Epithelial cell of proximal tubule (primary cell): ENCODE results near the gene PKNOX2. TPM values are rescaled to one million over a fixed set of nuclear protein-coding genes. Genes with fewer than 3 reads are reported as not detected.

ENCODE experiments used
- DNase-seq: peaks from one replicate; pipeline ENCODE4 v3.0.0-alpha.2; 2011; ENCODE audit warnings: low read depth
- H3K4me3 ChIP-seq: 2 replicates; pipeline ENCODE4 v1.5.1; 2011; ENCODE audit warnings: low read depth, mild to moderate bottlenecking, low read length
- total RNA-seq: library from RNA; depleted of rRNA; stranded (reverse); fragments of >200 nt; gene quantifications from 2 replicates; pipeline ENCODE4 v1.2.3, GENCODE V29; 2015
- TF ChIP-seq, protein P1 (sequence below): conservative IDR thresholded peaks from 2 replicates; pipeline ENCODE4 v1.5.1; 2012; ENCODE audit warnings: low read depth, mild to moderate bottlenecking, low read length

The PKNOX2 gene
- total RNA-seq, 1 donor from 2014 or later: not detected

DNA sequence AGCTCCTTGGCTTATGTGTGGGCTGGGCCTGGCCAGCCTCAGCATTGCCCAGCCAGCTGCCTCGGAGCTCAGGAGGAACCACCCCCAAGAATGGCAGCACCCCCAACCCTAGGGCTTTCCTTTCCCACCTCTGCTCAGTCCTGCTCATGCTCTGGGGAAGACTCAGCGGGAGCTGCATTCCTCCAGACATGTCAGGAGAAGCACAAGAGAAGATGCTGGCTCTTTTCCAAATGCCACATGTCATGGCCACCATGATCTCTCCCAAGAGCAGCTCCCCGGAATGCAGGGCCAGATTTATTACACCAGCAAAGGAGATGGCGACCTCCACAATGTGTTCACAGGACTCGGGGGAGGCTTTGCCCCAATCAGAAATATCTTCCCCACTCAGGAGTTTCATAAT lies 143.7 kb downstream of the PKNOX2 start:
- H3K4me3 ChIP-seq: no peak overlapping the region

DNA sequence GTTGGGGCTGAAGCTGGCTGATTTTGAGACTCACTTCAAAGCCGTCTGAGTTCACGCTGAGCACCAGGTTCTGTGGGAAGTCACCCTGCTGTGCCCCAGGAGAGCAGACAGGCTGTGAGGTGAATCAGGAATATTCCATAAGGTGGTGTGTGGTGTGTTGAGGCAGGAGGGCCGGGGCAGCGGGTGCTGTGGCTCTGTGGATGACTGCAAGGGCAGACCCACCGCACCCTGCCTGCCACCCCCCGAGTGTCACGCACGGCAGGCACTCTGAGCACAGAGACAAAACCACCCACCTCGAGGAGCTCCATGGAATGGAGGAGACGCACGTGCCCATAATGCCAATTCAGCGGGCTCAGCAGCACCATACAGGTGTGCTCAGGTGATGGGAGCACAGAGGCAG lies 147.8 kb downstream of the PKNOX2 start:
- no peak for DNase-seq
- TF ChIP-seq, protein P1, sequence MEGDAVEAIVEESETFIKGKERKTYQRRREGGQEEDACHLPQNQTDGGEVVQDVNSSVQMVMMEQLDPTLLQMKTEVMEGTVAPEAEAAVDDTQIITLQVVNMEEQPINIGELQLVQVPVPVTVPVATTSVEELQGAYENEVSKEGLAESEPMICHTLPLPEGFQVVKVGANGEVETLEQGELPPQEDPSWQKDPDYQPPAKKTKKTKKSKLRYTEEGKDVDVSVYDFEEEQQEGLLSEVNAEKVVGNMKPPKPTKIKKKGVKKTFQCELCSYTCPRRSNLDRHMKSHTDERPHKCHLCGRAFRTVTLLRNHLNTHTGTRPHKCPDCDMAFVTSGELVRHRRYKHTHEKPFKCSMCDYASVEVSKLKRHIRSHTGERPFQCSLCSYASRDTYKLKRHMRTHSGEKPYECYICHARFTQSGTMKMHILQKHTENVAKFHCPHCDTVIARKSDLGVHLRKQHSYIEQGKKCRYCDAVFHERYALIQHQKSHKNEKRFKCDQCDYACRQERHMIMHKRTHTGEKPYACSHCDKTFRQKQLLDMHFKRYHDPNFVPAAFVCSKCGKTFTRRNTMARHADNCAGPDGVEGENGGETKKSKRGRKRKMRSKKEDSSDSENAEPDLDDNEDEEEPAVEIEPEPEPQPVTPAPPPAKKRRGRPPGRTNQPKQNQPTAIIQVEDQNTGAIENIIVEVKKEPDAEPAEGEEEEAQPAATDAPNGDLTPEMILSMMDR: no peak
- H3K4me3 ChIP-seq: no peak overlapping the region

More for the DNA sequence above, 143.7 kb downstream of the PKNOX2 start:
- no peak for DNase-seq
- TF ChIP-seq, protein P1: no peak

DNA sequence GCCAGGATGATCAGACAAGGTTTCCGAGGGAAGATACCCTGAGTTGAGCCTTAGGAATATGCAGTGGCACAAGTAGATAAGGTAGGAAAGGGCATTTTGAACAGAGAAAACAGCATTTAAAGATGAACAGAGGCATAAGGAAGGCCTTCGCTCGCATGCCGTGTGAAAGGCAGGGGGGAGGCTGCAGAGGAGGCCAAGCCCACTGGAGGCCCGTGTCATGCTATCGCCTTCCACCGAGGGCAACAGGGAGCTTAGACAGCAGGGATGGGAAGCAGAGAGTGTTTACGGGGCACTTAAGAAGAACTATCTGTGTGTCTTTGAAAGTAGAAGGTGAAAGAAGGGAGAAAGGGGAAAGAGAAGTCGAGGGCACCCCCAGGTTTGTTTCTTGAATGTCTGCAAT lies 148.3 kb downstream of the PKNOX2 start:
- H3K4me3 ChIP-seq: no peak overlapping the region
- TF ChIP-seq, protein P1: no peak
- no peak for DNase-seq

DNA sequence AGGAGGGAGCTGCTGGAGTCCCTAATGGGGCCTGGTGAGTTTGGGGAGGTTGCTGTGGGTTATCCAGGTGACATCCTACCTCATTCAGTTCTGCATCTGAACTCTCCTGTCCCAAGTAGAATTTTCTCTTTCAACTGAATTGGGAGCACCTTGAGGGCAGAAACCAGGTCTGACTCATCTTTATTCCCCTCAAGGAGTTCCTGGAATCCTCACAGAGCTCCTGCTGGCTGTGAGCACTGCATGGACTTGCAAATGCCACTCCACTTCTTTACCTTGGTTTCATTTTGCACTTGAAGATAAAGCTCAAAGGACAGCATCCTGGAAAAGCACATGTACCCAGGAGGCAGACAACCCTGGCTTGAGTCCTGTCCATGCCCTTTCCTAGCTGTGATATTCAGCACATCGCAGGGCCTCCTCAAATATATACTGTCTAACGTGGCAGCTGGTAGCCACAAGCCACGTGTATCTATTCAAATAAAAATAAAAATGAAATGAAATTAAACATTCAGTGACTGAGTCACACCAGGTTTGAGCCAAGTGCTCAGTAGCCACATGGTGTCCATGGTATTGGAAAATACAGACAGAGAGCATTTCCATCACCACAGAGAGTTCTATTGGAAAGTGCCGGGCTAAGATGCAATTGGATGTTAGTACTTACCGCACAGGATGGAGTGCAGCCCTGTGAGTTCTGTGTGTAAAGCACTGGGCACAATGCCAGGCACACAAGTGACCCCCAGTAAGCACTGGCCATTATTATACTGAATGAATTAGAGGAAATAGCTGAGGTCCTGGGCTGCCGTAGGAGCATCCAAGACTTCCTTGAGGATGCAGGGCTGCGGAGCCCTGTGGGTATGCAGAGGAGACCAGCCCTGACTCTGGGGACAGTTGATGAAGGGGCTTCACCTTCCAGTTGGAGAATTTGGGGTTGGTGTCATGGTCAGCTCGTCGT lies 149.0 kb downstream of the PKNOX2 start:
- no peak for DNase-seq
- no peak overlapping the region for H3K4me3 ChIP-seq
- TF ChIP-seq, protein P1: no peak

DNA sequence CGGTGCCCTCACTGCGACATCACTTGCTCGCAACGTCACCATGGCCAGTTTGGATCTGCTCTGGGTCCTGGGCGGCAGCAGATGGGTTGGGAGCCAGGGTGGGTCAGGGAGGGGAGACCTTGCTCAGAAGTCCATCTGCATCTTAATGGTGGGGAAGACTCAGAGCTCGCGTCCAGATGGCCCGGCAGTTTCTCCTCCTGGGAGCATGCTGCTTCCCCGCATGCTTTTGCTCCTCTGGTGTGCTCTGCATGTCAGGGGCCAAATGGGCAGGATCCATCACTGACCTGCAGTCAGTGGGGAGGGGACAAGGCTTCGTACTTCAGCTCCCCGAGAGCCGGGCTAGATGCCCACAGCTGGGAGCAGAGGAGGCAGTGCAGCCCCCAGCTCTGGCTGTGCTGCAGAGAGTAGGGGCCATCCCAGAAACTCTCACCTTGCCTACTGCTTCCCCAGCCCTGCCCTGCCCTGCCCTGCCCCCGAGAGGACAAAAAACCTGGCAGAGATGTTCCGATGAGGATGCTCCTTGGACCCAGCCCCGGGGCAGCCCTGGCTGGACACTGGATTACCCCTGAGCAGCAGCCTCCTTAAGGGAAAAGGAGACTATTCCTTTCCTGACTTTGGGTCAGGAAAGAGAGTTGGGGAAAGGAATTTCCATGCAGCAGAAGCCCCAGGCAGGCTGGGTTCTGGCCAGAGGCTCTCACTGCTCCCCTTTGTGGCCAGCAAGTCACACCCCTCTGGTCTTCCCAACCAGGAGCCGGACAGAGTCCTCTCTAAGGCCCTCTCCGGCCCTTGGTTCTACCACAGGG lies 149.9 kb downstream of the PKNOX2 start:
- H3K4me3 ChIP-seq: no peak overlapping the region
- DNase-seq: no peak
- TF ChIP-seq, protein P1: no peak

DNA sequence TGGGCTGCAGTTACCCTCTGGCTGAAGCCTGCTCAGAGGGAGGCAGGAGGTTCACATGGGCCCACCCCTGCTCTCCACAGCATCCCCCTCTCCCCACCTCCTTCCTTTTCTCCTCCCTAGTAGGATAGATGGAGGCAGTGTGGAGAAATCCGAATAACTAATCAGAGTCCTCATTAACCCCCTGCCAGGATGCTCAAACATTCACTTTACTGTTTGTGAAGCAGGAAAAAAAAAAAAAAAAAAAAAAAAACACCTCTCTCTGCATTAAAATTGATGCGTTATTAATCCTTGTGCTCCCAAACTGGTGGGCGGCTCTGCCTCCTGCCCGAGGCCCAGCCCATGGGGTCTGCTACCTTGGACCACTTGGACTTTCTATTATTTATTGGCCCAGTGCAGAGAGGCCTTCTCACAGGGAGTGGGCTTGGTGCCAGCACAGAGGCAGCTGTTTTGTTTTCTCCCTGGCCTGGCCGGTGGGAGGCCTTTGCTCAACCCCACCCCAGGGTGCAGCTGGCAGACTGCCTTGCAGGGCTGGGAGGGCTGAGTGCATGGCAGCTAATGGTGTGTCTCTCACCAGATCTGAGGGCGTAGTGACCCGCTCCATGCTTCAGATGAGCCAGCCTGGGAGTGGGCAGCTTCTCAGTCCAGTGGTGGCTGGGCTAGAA lies 150.7 kb downstream of the PKNOX2 start:
- H3K4me3 ChIP-seq: no peak overlapping the region
- TF ChIP-seq, protein P1: no peak
- no peak for DNase-seq
